HEK293 (cell line): ENCODE measurements around the gene SCGB3A2.

Experiments used
- CTCF ChIA-PET: fragments of 350-600 bp; formaldehyde crosslinking; extraction: SDS; loops from one replicate; lab custom pipeline; 2021; ENCODE audit warnings: antibody characterized with exemption; lab: Yijun Ruan, JAX
- POLR2A ChIA-PET: fragments of 300-600 bp; formaldehyde crosslinking; extraction: SDS; loops from one replicate; lab custom pipeline; 2020; ENCODE audit warnings: antibody characterized with exemption, inconsistent platforms; lab: Yijun Ruan, JAX
- H3K27ac ChIP-seq: fragments of 200-500 bp; sonication (Bioruptor generic); 2 replicates; pipeline ENCODE4 v1.5.1; 2014; ENCODE audit warnings: low read depth, low read length, control low read depth, inconsistent platforms; ENCODE audit errors: extremely low read depth
- H3K36me3 ChIP-seq, 2 experiments: fragments of 200-500 bp in 1 of 2; sonication (Bioruptor generic) in 1 of 2; 1 replicate in 1 of 2; 2 replicates in 1 of 2; pipeline ENCODE4 v1.5.1; 2014 to 2017; ENCODE audit warnings: inconsistent platforms in 2 of 2, low read length in 2 of 2; ENCODE audit not compliant: control insufficient read depth in 2 of 2, insufficient read depth in 1 of 2
- H3K4me1 ChIP-seq: fragments of 200-500 bp; sonication (Bioruptor generic); 2 replicates; pipeline ENCODE4 v1.5.1; 2014; ENCODE audit warnings: mild to moderate bottlenecking, low read length, inconsistent platforms; ENCODE audit not compliant: control insufficient read depth, insufficient read depth
- H3K4me3 ChIP-seq: 2 replicates; pipeline ENCODE4 v1.5.1; 2011; ENCODE audit warnings: low read depth, mild to moderate bottlenecking, control low read depth, low read length, moderate library complexity
- H3K9me3 ChIP-seq: fragments of 200-500 bp; sonication (Bioruptor generic); 2 replicates; pipeline ENCODE4 v1.5.1; 2014; ENCODE audit warnings: low read depth, low read length, inconsistent platforms; ENCODE audit not compliant: control insufficient read depth, insufficient read depth
- ATF2 ChIP-seq: fragments of 450-650 bp; formaldehyde crosslinking; IDR thresholded peaks from 2 replicates; pipeline ENCODE4 v1.5.1; 2016; ENCODE audit warnings: missing biosample characterization, missing genetic modification characterization, low read depth
- ZBTB21 ChIP-seq: fragments of 450-650 bp; formaldehyde crosslinking; IDR thresholded peaks from 2 replicates; pipeline ENCODE4 v1.5.1; 2017; ENCODE audit warnings: missing biosample characterization, missing genetic modification characterization
- ZNF10 ChIP-seq: fragments of 450-650 bp; formaldehyde crosslinking; IDR thresholded peaks from 2 replicates; pipeline ENCODE4 v1.5.1; 2017; ENCODE audit warnings: missing biosample characterization, missing genetic modification characterization
- ZNF16 ChIP-seq: fragments of 450-650 bp; formaldehyde crosslinking; IDR thresholded peaks from 2 replicates; pipeline ENCODE4 v1.5.1; 2016; ENCODE audit warnings: low read depth, missing biosample characterization, missing genetic modification characterization
- ZNF214 ChIP-seq: fragments of 450-650 bp; formaldehyde crosslinking; IDR thresholded peaks from 2 replicates; pipeline ENCODE4 v1.5.1; 2017; ENCODE audit warnings: missing biosample characterization, mild to moderate bottlenecking, missing genetic modification characterization, borderline replicate concordance
- ZNF274 ChIP-seq, 2 experiments: fragments of 200-500 bp in 1 of 2; fragments of 450-650 bp in 1 of 2; sonication (Bioruptor generic) in 1 of 2; formaldehyde crosslinking in 1 of 2; IDR thresholded peaks; 2 replicates each; pipeline versions ENCODE4 v1.5.1 to v1.6.1; 2014 to 2016; ENCODE audit warnings: borderline replicate concordance in 1 of 2, inconsistent platforms in 1 of 2, low read length in 1 of 2, missing biosample characterization in 1 of 2, missing genetic modification characterization in 1 of 2
- ZNF335 ChIP-seq: fragments of 450-650 bp; formaldehyde crosslinking; conservative IDR thresholded peaks from 2 replicates; pipeline ENCODE4 v1.5.1; 2016; ENCODE audit warnings: missing biosample characterization, missing genetic modification characterization
- ZNF624 ChIP-seq: fragments of 450-650 bp; formaldehyde crosslinking; IDR thresholded peaks from 2 replicates; pipeline ENCODE4 v1.5.1; 2017; ENCODE audit warnings: missing biosample characterization, missing genetic modification characterization
- ZNF626 ChIP-seq: fragments of 450-650 bp; sonication (Bioruptor Pico); formaldehyde crosslinking; IDR thresholded peaks from 2 replicates; pipeline ENCODE4 v1.5.1; 2018; ENCODE audit warnings: missing biosample characterization, missing genetic modification characterization, inconsistent platforms
- ZNF658 ChIP-seq: fragments of 450-650 bp; formaldehyde crosslinking; IDR thresholded peaks from 2 replicates; pipeline ENCODE4; 2016; ENCODE audit warnings: missing biosample characterization, missing genetic modification characterization
- ZNF660 ChIP-seq: fragments of 450-650 bp; IDR thresholded peaks from 2 replicates; pipeline ENCODE4 v1.5.1; 2018; ENCODE audit warnings: missing biosample characterization, mild to moderate bottlenecking, missing genetic modification characterization
- ZNF677 ChIP-seq: fragments of 450-650 bp; IDR thresholded peaks from 2 replicates; pipeline ENCODE4 v1.5.0; 2018; ENCODE audit warnings: missing biosample characterization, mild to moderate bottlenecking, missing genetic modification characterization, moderate library complexity
- ZNF776 ChIP-seq: fragments of 450-650 bp; formaldehyde crosslinking; IDR thresholded peaks from 2 replicates; pipeline ENCODE4 v1.5.0; 2017; ENCODE audit warnings: missing biosample characterization, missing genetic modification characterization, borderline replicate concordance
- ZNF837 ChIP-seq: fragments of 450-650 bp; formaldehyde crosslinking; IDR thresholded peaks from 2 replicates; pipeline ENCODE4 v1.5.1; 2016; ENCODE audit warnings: missing biosample characterization, missing genetic modification characterization
- TF ChIP-seq, protein P1 (sequence below): fragments of 450-650 bp; formaldehyde crosslinking; IDR thresholded peaks from 2 replicates; pipeline ENCODE4 v1.5.1; 2016; ENCODE audit warnings: missing biosample characterization, missing genetic modification characterization

SCGB3A2 gene

GRCh38 chr5:147904110-147904509, 25.6 kb downstream of the SCGB3A2 start:
- H3K4me1 ChIP-seq = no peaks in the 10 kb centered on the region
- CTCF ChIA-PET = interaction anchor here (0.8 kb wide), 1 partner anchor 9 kb away, joined by 5 read pairs; no protein-coding TSS in a partner anchor

GRCh38 chr5:147906326-147907095, 28.0 kb downstream of the SCGB3A2 start, which contains the start of gene C5orf46:
Gene C5orf46 (minus strand): TSS chr5:147906538. CDS start chr5:147906501, 37 bp downstream.
- no peak for TF ChIP-seq ZNF626 (tag by site-specific recombination)
- TF ChIP-seq ZNF335 = peak; percentile 97
- 0 out of 2 replicates have a peak, but pooled peaks have one; percentile 13 for TF ChIP-seq ZNF660 (tag by site-specific recombination)
- peak; percentile 53 for TF ChIP-seq ATF2
- H3K36me3 ChIP-seq = no peaks in the 10 kb centered on the region
- ChIA-PET CTCF (interaction anchor here (2.0 kb wide), 1 partner anchor 19 kb away, joined by 6 read pairs; no protein-coding TSS in a partner anchor), POLR2A (no interaction called here)
- H3K4me1 ChIP-seq = no peaks in the 10 kb centered on the region
- H3K4me3 ChIP-seq = no peak within 1 kb of the TSS; the same call in 1 of the 2 replicates
- H3K27ac ChIP-seq = no peak within 1 kb of the TSS
- no peaks in the 10 kb centered on the region for H3K9me3 ChIP-seq

More at GRCh38 chr5:147904110-147904509, 25.6 kb downstream of the SCGB3A2 start:
- TF ChIP-seq, protein P1, sequence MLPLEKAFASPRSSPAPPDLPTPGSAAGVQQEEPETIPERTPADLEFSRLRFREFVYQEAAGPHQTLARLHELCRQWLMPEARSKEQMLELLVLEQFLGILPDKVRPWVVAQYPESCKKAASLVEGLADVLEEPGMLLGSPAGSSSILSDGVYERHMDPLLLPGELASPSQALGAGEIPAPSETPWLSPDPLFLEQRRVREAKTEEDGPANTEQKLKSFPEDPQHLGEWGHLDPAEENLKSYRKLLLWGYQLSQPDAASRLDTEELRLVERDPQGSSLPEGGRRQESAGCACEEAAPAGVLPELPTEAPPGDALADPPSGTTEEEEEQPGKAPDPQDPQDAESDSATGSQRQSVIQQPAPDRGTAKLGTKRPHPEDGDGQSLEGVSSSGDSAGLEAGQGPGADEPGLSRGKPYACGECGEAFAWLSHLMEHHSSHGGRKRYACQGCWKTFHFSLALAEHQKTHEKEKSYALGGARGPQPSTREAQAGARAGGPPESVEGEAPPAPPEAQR (tag by site-specific recombination) = no peak
- TF ChIP-seq ZNF624 (tag by site-specific recombination) = no peak
- no peak for TF ChIP-seq ZNF10
- no peak for TF ChIP-seq ZNF658 (tag by site-specific recombination)
- no peak for TF ChIP-seq ZNF214 (tag by site-specific recombination)
- no peak for TF ChIP-seq ZBTB21 (tag by site-specific recombination)
- no peak for TF ChIP-seq ZNF776 (tag by site-specific recombination)
- no peak for TF ChIP-seq ZNF677 (tag by site-specific recombination)
- Histone ChIP-seq H3K36me3 (no peaks in the 10 kb centered on the region), H3K4me3 (no peak overlapping the region), H3K27ac (no peak overlapping the region), H3K9me3 (no peaks in the 10 kb centered on the region)
- POLR2A ChIA-PET = interaction anchor here (0.7 kb wide), 1 partner anchor 106 kb away, joined by 5 read pairs; no protein-coding TSS in a partner anchor

DNA sequence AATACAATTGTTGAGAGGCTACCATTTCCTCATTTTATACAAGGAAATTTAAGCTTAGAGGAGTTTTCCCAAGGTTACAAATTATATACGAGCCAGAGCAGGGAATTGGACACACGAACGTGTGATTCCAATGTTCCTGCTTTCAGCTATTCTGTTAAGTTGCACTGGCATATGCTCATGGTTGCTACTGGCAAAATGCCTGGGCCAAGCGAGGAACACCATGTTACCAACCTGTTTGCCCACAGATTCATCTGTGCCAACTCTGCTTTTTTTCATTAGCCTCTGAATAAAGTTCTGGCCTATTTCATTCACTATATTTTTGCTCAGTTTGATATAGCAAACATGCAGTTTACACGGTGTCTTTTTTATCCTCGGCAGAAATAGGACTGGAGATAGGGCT, 32.9 kb downstream of the SCGB3A2 start:
- POLR2A ChIA-PET = no interaction called here
- H3K36me3 ChIP-seq = no peaks in the 10 kb centered on the region
- CTCF ChIA-PET = interaction anchor here (0.7 to 2.0 kb wide), 4 partner anchors 15 to 55 kb away, joined by 3 to 8 read pairs (median 5); no protein-coding TSS in a partner anchor
- TF ChIP-seq ZNF837 (no peak), ZNF16 (tag by site-specific recombination) (no peak), ZNF274 (IDR thresholded peaks at IDR 0.05; ENCODE audit: low read length) (no peak), ZNF274 (tag by site-specific recombination; IDR thresholded peaks at IDR 0.05; ENCODE audit: borderline replicate concordance) (no peak), ZNF658 (tag by site-specific recombination) (no peak)
- TF ChIP-seq, all 188 proteins: peak for 0
- no peak overlapping the region for H3K4me3 ChIP-seq
- H3K4me1 ChIP-seq = no peaks in the 10 kb centered on the region
- H3K9me3 ChIP-seq = no peaks in the 10 kb centered on the region
- H3K27ac ChIP-seq = no peak overlapping the region
